Esophagus mucosa (tissue), 1 donor: ENCODE data around the gene PPP2R2C. TPM values are rescaled to one million over a fixed set of nuclear protein-coding genes. Genes with fewer than 3 reads are reported as not detected.
A peak's percentile ranks its signal among the peaks of the same experiment; 100 is the strongest.

Source experiments
- ATAC-seq: fragments of 200-7000 bp; cut with Tn5 transposase; one replicate; pipeline ENCODE4 v1.9.1; 2020
- total RNA-seq: library from RNA; stranded (reverse); gene quantifications from one replicate; pipeline ENCODE4 v1.2.4, GENCODE V29; 2023
- donor health status: DM: yes; HTN: yes; CAD: no.

Gene PPP2R2C
- total RNA-seq, 1 donor from 2014 or later = 65.7 TPM

DNA sequence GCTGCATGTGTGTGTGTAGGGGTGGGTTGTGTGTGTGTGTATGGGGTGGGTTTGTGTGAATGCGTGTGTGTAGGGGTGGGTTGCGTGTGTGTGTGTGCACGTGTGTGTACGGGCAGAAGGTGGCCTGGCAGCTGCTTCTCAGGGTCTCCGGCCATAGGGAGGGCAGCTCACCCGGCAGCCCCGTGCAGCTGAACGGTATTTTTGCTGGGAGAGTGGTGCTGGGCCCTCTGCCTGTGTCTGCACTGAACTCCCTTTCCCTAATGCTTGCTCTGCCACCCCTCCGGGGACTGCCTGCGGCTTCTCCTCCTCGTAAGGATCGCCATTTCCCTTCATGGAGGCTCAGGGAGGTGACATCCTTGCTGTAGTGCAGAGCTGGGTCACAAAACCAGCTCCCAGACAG, 172.5 kb downstream of the PPP2R2C start:
- no peak for ATAC-seq

DNA sequence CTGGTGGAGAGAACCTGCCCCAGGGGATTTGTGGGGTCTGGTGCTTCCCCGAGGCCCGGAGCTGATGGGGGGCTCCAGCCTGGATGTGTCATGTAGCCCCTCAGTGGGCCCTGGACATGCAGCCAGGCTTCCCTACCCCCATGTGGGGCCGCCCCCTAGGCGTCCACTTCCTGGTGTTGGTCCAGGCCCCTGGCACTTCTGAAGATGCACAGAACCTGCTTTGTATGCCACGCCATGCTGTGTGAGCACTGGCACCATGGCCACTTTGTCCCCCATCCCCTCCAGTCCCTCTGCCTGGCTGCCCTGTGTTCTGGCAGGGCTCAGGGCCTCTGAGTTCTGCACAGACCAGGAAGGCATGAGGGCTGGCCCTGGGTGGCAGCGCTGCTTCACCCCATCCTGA, 173.6 kb downstream of the PPP2R2C start:
- ATAC-seq = no peak

DNA sequence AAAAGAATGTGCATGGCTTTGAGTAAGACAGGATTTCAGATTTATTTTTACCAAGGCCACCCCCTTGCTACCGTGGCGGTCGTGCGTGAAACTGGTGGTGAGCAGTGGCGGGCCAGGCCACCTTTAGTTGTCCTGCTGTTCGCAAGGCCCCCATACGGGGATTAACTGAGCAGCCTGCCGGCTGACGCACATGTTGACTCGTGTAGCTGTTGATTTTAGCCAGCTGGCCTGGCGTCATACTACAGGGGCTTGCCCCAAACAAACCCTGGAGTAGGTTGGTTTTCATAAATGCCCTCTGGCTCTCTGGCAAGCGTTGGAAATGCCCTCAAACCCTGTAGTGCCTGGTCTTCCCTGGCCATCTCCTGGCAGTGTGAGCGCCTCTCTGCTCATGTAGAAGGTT, 174.4 kb downstream of the PPP2R2C start:
- no peak for ATAC-seq

DNA sequence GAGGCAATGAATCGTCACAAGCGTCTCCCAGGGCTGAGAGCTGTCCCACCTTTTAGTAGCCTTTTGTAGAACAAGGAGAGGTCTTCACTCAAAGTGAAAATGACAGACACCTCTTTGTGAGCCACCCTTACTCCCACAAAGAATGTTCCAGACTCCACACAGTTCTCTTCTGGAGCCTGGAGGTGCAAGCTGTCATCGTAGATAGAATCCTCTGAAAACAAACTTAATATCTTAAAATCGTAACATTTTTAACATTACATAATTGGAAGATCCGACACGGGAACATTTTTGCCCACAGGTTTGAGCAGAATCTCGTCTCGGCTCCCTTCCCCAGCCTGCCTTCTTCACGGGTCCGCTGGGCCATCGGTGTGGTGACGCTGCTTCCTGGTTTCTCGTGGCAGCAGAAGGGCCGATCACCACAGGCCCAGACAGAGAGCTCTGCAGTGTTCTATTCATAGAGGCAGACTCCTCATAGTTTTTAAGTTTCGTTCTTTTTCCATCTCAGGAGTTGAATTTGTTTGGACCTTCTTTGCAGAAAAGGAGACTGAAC, 175.1 kb downstream of the PPP2R2C start:
- ATAC-seq = no peak

DNA sequence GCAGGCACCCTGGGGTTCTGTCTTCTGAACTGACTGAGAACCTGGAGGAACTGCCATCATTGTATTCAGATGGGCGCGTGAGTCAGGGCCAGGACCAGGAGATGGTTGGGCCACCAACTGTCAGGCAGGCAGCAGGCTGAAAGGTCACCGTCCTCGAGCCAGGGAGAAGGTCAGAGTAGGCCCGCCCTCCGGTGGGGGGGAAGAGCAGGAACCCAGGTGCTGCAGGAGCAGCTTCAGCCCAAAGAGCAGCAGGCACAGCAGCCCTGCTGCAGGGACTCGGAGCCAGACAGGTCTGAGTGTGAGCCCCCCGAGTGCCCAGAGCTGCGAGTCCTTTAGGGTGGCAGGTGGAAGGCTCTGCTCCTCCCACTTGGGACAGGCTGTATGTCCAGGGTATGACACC, 176.4 kb downstream of the PPP2R2C start:
- no peak for ATAC-seq

DNA sequence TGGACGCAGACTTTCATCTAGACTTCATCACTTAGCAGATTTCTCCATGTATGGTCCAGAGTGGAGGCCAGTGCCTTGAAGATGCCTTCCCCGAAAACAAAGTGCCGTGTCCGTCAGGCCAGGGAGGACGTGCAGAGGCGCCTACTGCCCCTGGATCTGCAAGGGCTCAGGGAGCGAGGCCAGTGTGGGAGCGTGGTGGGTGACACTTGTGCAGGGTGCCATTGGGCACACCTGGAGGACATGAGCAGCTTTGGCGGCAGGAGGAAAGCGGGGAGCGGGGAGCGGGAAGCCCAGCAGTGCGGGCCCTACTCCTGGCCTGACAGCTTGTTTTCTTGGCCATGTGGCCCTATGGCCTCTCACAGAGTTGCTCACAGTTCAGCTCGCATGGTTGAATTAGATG, 176.9 kb downstream of the PPP2R2C start:
- ATAC-seq = no peak

DNA sequence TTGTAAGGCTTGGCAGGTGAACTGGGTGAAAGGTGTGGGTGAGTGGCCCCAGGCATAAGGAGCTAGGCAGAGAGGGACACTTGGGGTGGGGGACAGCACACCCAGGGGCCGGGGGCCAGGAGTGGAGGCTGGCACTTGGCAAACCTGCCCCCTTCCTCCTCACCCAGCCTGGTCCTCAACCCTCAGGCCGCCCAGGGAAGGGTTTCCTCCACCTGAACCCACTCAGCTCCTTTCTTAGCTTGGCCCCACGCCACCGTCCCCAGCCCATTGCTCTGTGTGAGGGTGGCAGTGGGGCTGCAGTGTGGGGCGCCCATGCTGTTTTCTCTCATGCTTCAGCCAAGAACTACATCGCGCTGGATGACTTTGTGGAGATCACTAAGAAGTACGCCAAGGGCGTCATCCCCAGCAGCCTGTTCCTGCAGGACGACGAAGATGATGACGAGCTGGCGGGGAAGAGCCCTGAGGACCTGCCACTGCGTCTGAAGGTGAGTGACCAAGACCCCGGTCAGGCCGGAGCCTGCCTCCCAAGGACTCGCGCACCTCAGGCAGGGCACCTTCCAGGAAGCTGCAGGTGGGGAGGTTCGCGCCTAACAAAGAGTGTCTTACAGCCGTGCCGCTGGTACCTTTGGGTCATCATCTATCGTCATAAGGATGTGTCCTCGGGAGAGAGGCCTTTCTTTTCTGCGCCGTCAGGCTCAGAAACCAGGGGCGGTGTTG, 177.6 kb downstream of the PPP2R2C start:
- ATAC-seq = no peak

DNA sequence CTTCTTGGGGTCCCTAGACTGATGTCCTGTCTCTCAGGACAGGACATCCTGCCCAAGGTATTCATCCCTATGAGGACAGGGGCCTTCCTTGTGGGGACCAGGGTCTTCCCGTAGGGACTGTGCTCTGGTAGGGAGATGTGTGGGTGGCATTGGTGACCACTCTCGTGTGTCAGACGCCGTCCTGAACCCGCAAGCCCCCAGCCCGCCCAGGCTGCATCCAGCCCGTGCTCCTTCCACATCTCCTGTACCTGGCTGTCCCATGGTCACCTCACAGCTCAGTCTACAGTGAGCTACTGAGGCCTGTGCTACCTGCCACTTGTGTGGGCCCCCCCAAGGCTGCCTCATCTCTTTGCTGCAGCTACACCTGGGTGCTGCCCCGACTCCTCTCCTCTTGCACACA, 178.8 kb downstream of the PPP2R2C start:
- no peak for ATAC-seq

DNA sequence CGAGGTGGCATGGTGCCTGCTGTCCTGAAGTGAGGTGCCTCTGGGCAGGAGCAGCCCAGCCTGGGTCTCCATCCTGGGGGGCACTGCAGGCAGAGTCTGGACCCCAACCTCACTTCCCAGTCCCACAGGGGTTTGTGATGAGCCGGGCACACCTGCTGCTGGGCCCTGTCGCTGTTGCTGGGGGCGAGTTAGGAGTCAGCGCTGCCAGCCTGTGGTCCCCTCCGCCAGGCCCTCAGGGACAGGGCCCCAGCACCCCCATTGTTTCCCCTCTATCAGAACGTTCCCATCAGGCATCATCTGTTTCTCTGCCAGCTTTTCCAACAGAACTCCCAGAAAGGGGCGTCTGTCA, 179.3 kb downstream of the PPP2R2C start:
- ATAC-seq = no peak

DNA sequence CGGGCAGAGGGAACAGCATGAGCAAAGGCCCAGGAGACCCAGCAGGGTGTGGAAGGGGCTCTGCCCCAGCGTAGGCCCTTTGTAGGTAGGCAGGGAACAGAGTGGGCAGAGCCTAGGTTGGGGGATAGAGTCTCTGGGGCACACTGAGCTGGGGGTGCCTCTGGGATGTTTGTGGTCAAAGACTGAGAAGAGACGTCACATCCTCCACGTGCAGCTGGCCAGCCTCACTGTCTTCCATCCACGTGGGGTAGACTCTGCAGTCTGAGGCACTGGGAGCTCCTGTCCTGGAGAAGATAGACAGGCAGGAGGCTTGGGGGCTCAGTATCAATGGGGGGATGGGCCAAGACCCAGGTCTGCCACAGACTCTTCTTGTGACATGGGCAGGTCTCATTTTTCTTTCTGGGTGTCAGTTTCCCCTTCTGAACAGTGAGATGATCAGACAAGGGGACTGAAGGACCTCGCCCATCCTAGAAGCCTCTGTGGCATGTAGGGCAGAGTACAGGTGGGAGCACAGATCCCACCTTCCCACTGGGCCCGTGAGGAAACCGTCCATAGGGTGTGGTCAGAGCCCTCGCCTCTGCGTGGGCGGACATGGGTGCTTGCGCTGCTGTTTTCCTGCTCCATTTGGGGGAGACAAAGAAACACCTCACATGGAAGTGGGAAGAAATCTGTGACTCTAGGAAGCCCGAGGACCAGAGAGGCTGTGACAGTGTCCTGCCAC, 179.9 kb downstream of the PPP2R2C start:
- no peak for ATAC-seq

DNA sequence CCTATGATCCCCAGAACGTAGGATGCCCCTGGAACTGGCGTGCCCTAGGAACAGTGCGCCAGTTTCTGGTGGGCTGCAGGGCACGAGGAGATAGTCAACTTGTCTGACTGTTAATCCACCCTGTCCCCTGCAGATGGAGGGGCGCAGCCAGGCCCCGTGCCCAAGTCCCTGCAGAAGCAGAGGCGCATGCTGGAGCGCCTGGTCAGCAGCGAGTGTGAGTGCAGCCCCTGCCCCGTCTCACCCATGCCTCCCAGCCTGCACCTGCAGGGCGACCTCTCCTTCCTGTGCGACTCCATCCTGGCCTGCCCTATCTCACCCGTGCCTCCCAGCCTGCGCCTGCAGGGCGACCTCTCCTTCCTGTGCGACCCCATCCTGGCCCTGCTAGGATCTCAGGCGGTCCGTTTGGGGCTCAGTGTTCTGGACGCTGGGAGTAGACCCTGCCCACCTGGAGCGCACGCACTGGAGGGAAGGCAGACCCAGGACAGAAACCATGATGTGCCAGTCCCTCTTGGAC, 180.6 kb downstream of the PPP2R2C start:
- no peak for ATAC-seq

DNA sequence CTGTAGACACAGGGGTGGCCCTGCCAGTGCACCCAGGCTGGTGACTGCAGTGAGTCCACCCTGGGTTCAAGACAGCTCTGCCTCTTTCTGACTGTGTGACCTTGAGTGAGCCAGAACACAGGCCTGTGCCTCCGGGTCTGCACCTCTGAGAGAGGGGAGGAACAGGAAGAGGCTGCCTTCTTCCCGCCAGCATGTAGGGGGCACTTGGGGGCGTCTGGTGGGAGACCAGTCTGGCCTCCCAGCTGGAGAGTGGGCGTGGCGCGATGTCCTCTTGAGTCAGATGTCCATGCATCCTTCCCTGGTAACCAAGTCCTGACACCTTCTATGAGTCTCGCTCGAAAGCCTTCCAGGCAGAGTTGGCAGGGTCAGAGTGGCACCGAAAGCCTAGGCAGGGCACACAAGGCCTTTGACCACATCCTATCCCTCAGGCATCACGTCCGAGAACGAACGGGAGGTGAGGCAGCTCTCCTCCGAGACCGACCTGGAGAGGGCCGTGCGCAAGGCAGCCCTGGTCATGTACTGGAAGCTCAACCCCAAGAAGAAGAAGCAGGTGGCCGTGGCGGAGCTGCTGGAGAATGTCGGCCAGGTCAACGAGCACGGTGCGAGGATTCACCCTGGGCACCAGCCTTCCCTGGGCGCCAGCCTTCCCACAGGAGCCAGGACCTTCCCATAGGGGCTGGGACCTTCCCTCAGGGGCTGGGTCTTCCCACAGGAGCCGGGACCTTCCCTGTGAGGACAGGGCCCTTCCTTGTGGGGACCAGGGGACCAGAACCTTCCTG, 181.5 kb downstream of the PPP2R2C start:
- no peak for ATAC-seq

DNA sequence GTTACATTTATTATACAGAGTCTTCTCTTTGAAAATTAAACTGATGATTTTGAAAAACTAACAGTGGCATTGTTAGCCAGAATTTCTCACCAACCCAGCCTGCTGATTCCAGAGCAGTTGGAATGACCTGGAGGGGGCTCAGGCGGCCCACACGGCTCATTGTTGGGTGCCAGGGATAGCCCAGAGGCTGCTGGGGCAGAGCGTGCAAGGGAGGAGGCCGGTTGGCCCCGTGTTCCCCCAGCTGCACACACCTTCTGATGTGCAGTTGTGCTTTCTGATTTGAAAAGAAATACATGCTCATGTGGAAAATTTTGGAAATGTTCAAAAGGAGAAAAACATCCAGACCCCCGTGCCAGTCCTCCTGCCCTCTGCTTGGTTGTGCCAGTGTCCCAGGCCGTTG, 182.2 kb downstream of the PPP2R2C start:
- no peak for ATAC-seq

DNA sequence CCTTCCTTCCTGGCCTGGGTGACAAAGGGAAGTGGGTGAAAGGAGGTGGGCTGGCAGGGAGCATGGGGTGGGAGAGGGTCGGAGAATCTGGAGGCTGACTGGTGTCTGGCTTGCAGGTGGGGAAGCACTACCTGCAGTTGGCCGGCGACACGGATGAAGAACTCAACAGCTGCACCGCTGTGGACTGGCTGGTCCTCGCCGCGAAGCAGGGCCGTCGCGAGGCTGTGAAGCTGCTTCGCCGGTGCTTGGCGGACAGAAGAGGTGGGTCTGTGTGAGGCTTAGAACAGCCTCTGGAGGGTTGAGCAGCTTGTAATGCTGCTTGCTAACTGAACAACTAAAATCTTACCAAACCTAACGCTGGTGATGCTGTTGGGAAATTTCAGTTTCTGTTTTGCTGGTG, 183.5 kb downstream of the PPP2R2C start:
- ATAC-seq = no peak

DNA sequence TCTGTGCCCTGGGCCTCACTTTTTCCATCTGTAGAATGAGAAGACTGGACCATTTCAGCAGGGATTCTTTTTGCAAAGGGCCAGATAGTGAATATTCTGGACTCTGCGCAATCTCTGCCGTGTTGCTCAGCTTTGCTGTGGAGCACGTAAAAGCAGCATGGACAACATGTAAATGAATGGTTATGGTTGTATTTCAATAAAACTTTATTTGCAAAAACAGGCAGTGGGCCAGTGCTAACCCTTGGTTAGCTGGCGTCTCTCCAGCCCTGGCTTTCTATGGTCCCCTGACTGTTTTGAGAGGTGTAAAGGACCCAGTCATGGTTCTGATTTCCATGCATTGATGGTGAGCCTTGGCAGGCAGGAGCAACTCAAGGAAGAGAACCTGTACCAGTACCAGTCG, 184.1 kb downstream of the PPP2R2C start:
- ATAC-seq = no peak

DNA sequence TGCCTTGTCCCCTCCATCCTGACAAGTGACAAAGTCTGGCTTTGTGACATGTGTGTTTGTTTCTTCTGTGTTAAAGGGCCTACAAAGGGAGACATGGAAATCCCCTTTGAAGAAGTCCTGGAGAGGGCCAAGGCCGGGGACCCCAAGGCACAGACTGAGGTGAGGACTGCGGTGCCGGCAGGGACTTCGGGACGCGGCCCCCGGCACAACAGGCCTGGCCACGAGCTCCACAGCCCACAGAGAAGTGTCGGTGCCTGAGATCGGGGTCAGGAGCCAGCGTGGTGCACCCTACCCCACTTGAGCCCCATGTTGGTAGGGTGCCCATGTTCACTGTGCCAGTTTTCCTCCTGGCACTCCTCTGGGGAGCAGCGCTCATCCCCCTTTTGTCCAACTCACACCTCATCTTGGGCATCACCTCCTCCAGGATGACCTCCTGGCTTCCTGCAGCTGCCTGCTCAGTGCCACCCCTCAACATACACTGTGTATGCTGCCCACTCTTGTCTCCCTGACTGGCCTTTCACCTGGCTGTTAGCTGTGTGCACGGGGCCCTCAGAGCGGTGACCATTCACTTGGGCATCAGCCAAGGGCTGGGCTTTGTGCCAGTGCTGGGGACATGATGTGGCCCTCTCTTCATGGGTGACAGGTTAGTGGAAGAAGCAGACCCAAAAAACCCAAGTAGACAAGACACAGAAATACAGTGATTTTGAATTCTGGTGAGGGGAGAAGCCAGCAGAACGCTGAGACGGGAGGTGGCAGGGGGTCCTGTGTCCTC, 185.2 kb downstream of the PPP2R2C start:
- no peak for ATAC-seq

DNA sequence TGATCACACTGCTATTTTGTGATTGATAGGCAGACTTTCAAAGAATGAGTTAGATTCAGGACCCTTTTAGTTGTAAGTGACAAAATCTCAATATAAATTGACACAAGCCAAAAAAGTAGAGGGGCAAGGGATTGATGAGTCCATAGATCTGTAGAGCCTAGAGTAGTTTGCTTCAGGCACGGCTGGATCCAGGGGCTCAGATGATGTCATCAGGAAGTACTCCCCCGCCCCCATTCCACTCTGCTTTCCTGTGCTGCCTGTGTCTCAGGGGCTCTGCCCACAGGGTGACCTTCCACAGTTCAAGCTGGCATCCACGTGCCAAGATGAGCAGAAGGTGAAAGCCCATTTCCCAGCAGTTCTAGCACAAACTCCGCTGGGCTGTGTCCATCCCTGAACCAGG, 189.1 kb downstream of the PPP2R2C start:
- ATAC-seq = no peak

DNA sequence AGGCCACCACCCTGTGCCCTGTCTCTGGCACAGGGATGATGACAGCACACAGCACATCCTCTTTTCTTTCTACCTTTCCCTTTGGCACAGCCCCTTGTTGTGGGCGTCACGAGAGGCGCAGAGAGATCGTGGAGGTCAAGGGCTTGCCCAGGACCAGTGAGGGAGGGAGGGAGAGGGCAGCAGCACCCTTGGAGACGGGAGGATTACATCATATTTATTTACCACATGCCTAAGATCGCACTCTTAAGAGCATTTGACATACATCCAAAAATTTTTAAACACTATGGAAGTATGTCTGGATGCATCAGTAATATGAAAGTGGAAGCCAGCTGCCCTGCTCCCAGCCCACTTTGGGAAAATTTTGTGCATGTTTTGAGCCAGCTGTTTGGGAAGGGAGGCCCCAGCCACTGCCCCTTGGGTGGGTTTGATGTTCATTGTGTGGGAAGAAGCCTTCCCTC, 190.1 kb downstream of the PPP2R2C start:
- ATAC-seq = no peak

DNA sequence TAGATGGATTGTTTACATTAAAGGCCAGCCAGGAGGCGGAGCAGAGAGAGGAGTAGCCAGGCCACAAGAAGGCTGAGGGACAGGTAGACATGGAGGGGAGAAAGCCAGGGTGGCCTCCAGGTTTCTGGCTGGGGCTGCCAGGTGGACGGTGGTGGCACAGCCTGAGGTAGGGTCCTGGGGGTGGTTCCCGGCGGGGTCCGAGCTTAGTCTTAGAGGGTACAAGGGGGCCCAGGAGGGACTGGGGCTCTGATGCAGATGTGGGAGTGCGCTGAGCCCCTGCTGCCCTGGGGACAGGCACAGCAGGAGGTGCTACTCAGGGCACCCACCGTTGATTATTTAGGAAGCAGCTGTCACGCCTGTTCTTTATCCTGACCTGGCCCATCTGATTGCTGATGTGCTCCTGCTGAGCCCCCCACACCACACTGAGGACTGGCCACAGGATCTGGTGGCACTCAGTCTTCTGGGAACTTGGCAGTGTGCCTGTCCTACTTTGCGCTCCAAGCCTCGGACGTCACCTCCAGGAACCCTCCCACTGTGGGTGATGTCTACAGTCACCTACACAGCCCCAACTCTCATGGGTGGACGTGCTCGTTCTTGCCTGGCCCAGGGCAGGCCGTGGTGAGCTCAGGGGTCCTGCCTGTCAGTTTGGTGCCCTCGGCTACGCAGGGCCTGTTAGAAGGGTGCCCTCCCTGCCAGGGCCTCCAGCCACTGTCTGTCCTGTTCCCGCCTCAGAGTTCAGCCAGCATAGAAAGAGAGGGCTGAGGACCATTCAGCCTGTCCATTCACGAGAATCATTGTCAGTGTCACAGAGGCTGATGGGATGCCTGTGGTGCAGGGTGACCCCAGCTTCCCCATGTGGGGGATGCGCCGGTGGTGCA, 190.7 kb downstream of the PPP2R2C start:
- no peak for ATAC-seq

DNA sequence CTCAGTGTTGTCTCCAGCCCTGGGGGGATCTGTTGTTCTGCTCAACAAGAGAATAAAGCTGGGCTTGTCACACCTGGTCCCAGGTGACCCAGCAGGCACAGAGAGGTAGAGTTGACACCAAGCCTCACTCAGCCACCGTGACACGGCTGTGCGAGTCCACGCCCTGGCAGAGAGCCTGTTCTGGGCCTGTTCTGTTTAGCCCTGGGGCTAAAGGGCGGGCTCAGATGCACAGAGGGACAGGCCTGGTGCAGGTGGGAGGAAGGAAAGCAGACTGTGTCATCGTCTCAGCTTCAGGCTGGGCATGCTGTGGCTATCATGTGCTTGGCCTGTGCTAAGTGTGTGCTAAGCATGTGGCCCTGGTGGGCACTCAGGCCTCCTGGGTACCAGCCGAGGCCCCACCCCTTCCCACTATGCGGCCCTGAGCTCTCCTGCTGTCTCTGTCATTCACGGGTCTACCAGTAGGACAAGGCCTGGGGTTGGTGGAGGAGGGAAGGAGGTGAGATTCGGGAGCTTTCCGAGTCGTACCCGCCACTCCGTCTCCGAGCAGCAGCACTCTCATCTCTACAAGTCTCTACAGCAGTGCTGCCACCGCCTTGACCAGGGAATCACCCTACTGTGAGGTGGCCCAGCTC, 191.9 kb downstream of the PPP2R2C start:
- ATAC-seq = peak; percentile 95
